Type B pancreatic cell (in vitro differentiated cells): ENCODE data around the gene HBM. TPM values are rescaled to one million over a fixed set of nuclear protein-coding genes. Genes with fewer than 3 reads are reported as not detected.
A peak's percentile ranks its signal among the peaks of the same experiment; 100 is the strongest.
"Not testable (repeated sequence)": the region's sequence is repeated elsewhere in the genome, so short reads cannot be mapped to it uniquely, and the experiment has no call there.

Source experiments
- DNase-seq: peaks from one replicate; pipeline ENCODE4 v3.0.0; 2021; ENCODE audit warnings: mixed read lengths; ENCODE audit not compliant: unreplicated experiment; ENCODE audit errors: extremely low spot score
- H3K27ac Mint-ChIP-seq: 2 replicates; pipeline ENCODE4 v1.8.0; 2021; ENCODE audit warnings: mild to moderate bottlenecking, mixed read lengths
- H3K27me3 Mint-ChIP-seq: 2 replicates; pipeline ENCODE4 v1.8.0; 2021; ENCODE audit warnings: mixed read lengths
- H3K36me3 Mint-ChIP-seq: 2 replicates; pipeline ENCODE4 v1.8.0; 2021; ENCODE audit warnings: mixed read lengths
- H3K4me1 Mint-ChIP-seq: one replicate; pipeline ENCODE4 v1.8.0; 2021; ENCODE audit warnings: mixed read lengths; ENCODE audit not compliant: unreplicated experiment
- H3K4me3 Mint-ChIP-seq: 2 replicates; pipeline ENCODE4 v1.8.0; 2021; ENCODE audit warnings: mild to moderate bottlenecking, mixed read lengths
- H3K9me3 Mint-ChIP-seq: 2 replicates; pipeline ENCODE4 v1.8.0; 2021; ENCODE audit warnings: mixed read lengths
- CTCF ChIP-seq: fragments of 200-600 bp; sonication (generic); conservative IDR thresholded peaks from 2 replicates; pipeline ENCODE4 v1.5.0; 2021; ENCODE audit warnings: antibody characterized with exemption, mild to moderate bottlenecking
- total RNA-seq: library from RNA; stranded (reverse); gene quantifications from 2 replicates; pipeline ENCODE4 v1.2.1, GENCODE V29; 2021; ENCODE audit warnings: low replicate concordance

Gene HBM
- total RNA-seq, 1 donor from 2014 or later: not detected

GRCh38 chr16:146646-147045 is 19.1 kb upstream of the HBM start:
- no peak for TF ChIP-seq CTCF
- DNase-seq: no peak
- H3K36me3 Mint-ChIP-seq: no peaks in the 10 kb centered on the region
- H3K27me3 Mint-ChIP-seq: peaks cover 36% of the 10 kb centered on the region
- no peaks in the 10 kb centered on the region for H3K9me3 Mint-ChIP-seq
- H3K4me3 Mint-ChIP-seq: no peak overlapping the region
- no peak overlapping the region for H3K27ac Mint-ChIP-seq
- no peaks in the 10 kb centered on the region for H3K4me1 Mint-ChIP-seq

GRCh38 chr16:149024-149660 is 16.6 kb upstream of the HBM start:
- peaks cover 43% of the 10 kb centered on the region for H3K27me3 Mint-ChIP-seq
- no peak overlapping the region for H3K4me3 Mint-ChIP-seq
- no peak for TF ChIP-seq CTCF
- no peak overlapping the region for H3K27ac Mint-ChIP-seq
- H3K4me1 Mint-ChIP-seq: no peaks in the 10 kb centered on the region
- no peak for DNase-seq
- no peaks in the 10 kb centered on the region for H3K9me3 Mint-ChIP-seq
- no peaks in the 10 kb centered on the region for H3K36me3 Mint-ChIP-seq

- Mint-ChIP-seq H3K27ac (no peak within 1 kb of the TSS), H3K36me3 (peaks cover 4% of the 10 kb centered on the region), H3K9me3 (no peaks in the 10 kb centered on the region), H3K27me3 (peaks cover 63% of the 10 kb centered on the region), H3K4me1 (peaks cover 7% of the 10 kb centered on the region), H3K4me3 (no peak within 1 kb of the TSS)
- no peak for DNase-seq
- TF ChIP-seq CTCF: no peak
Observed at GRCh38 chr16:152141-153128, 13.3 kb upstream of the HBM start, which contains the start of gene HBZ. Gene HBZ, plus strand, starts transcription at chr16:152644. Its CDS starts 266 bp downstream, at chr16:152910.

- not testable (repeated sequence) for DNase-seq, H3K4me3 Mint-ChIP-seq, H3K36me3 Mint-ChIP-seq, H3K27ac Mint-ChIP-seq, H3K4me1 Mint-ChIP-seq, H3K9me3 Mint-ChIP-seq
- peaks cover 70% of the 10 kb centered on the region for H3K27me3 Mint-ChIP-seq
Observed at GRCh38 chr16:153129-153521, 12.7 kb upstream of the HBM start.

- not testable (repeated sequence) for DNase-seq, H3K27ac Mint-ChIP-seq, H3K4me1 Mint-ChIP-seq, H3K4me3 Mint-ChIP-seq, H3K9me3 Mint-ChIP-seq, H3K36me3 Mint-ChIP-seq
- peaks cover 69% of the 10 kb centered on the region for H3K27me3 Mint-ChIP-seq
Observed at GRCh38 chr16:153550-154216, 12.1 kb upstream of the HBM start.

GRCh38 chr16:154217-155030 is 11.4 kb upstream of the HBM start:
- peaks cover 67% of the 10 kb centered on the region for H3K27me3 Mint-ChIP-seq
- no peak for DNase-seq

More at GRCh38 chr16:154217-155030, 11.4 kb upstream of the HBM start:
- Mint-ChIP-seq H3K9me3 (no peaks in the 10 kb centered on the region), H3K4me3 (peak overlapping the region; percentile 88), H3K27ac (no peak overlapping the region), H3K36me3 (peaks cover 4% of the 10 kb centered on the region), H3K4me1 (peaks cover 7% of the 10 kb centered on the region)
- TF ChIP-seq CTCF: no peak
